Mesenchymal stem cell (in vitro differentiated cells and primary cell): Measurements from ENCODE around the gene AKAP6.

ENCODE experiments used
- DNase-seq: peaks from one replicate; pipeline ENCODE4 v3.0.0-alpha.2; 2013
- H2AFZ ChIP-seq: one replicate; pipeline ENCODE4 v1.6.1; 2013; ENCODE audit warnings: low read depth, mild to moderate bottlenecking, control low read depth, inconsistent platforms, low read length, moderate library complexity
- H2AK5ac ChIP-seq: 2 replicates; pipeline ENCODE4 v1.6.1; 2013; ENCODE audit warnings: low read length, moderate library complexity, mild to moderate bottlenecking, inconsistent platforms; ENCODE audit not compliant: severe bottlenecking
- H2BK120ac ChIP-seq: one replicate; pipeline ENCODE4 v1.6.1; 2013; ENCODE audit warnings: low read depth, mild to moderate bottlenecking, inconsistent platforms, low read length, moderate library complexity
- H2BK12ac ChIP-seq, 2 experiments: one replicate each; pipeline ENCODE4 v1.6.1; 2013; ENCODE audit warnings: inconsistent platforms in 2 of 2, low read length in 2 of 2, mild to moderate bottlenecking in 2 of 2, moderate library complexity in 2 of 2, control low read depth in 1 of 2
- H2BK15ac ChIP-seq: one replicate; pipeline ENCODE4 v1.6.1; 2013; ENCODE audit warnings: mild to moderate bottlenecking, low read depth, inconsistent platforms; ENCODE audit not compliant: poor library complexity, severe bottlenecking
- H2BK5ac ChIP-seq: 2 replicates; pipeline ENCODE4 v1.6.1; 2013; ENCODE audit warnings: low read depth, mild to moderate bottlenecking, low read length, control low read depth, inconsistent platforms; ENCODE audit not compliant: poor library complexity, severe bottlenecking
- H3K14ac ChIP-seq, 2 experiments: one replicate each; pipeline ENCODE4 v1.6.1; 2013; ENCODE audit warnings: inconsistent platforms in 2 of 2, low read length in 2 of 2, control low read depth in 1 of 2, mild to moderate bottlenecking in 1 of 2, moderate library complexity in 1 of 2
- H3K18ac ChIP-seq, 2 experiments: one replicate each; pipeline ENCODE4 v1.6.1; 2013; ENCODE audit warnings: inconsistent platforms in 2 of 2, low read length in 2 of 2, control low read depth in 1 of 2, low read depth in 1 of 2, mild to moderate bottlenecking in 1 of 2
- H3K23ac ChIP-seq, 2 experiments: one replicate each; pipeline ENCODE4 v1.6.1; 2013; ENCODE audit warnings: inconsistent platforms in 2 of 2, low read length in 2 of 2, mild to moderate bottlenecking in 2 of 2, moderate library complexity in 2 of 2, control low read depth in 1 of 2
- H3K27ac ChIP-seq: 2 replicates; pipeline ENCODE4 v1.5.1; 2013; ENCODE audit warnings: mild to moderate bottlenecking, moderate library complexity, low read length, control low read depth, inconsistent platforms; ENCODE audit not compliant: poor library complexity, severe bottlenecking
- H3K27me3 ChIP-seq, 2 experiments: 2 replicates each; pipeline versions ENCODE4 v1.6.1 to v1.7.0; 2013; ENCODE audit warnings: low read length in 2 of 2, mild to moderate bottlenecking in 2 of 2, moderate library complexity in 2 of 2, control low read depth in 1 of 2, inconsistent platforms in 1 of 2; ENCODE audit not compliant: control insufficient read depth in 1 of 2, insufficient read depth in 1 of 2
- H3K36me3 ChIP-seq, 2 experiments: 2 replicates each; pipeline versions ENCODE4 v1.6.1 to v1.7.0; 2013; ENCODE audit warnings: low read length in 2 of 2, control low read depth in 1 of 2, inconsistent platforms in 1 of 2, low read depth in 1 of 2, mild to moderate bottlenecking in 1 of 2; ENCODE audit not compliant: insufficient read depth in 2 of 2, control insufficient read depth in 1 of 2
- H3K4ac ChIP-seq, 2 experiments: one replicate each; pipeline ENCODE4 v1.6.1; 2013; ENCODE audit warnings: inconsistent platforms in 2 of 2, low read length in 2 of 2, mild to moderate bottlenecking in 2 of 2, moderate library complexity in 2 of 2, control low read depth in 1 of 2, low read depth in 1 of 2
- H3K4me1 ChIP-seq: 2 replicates; pipeline ENCODE4 v1.6.1; 2013; ENCODE audit warnings: low read depth, low read length, control low read depth; ENCODE audit not compliant: control insufficient read depth, insufficient read depth
- H3K4me2 ChIP-seq: 2 replicates; pipeline ENCODE4 v1.6.1; 2013; ENCODE audit warnings: low read length, mild to moderate bottlenecking, inconsistent platforms; ENCODE audit not compliant: poor library complexity, severe bottlenecking
- H3K4me3 ChIP-seq, 2 experiments: 2 replicates each; pipeline versions ENCODE4 v1.5.1 to v1.7.0; 2013; ENCODE audit warnings: low read length in 2 of 2, mild to moderate bottlenecking in 2 of 2, control low read depth in 1 of 2, low read depth in 1 of 2; ENCODE audit not compliant: insufficient read depth in 1 of 2
- H3K79me1 ChIP-seq: replicated peaks from 2 replicates; pipeline ENCODE4 v1.6.1; 2013; ENCODE audit warnings: mild to moderate bottlenecking, control low read depth, low read length, inconsistent platforms; ENCODE audit not compliant: poor library complexity, severe bottlenecking
- H3K9ac ChIP-seq: 2 replicates; pipeline ENCODE4 v1.7.0; 2013; ENCODE audit warnings: mild to moderate bottlenecking, low read length, moderate library complexity
- H3K9me3 ChIP-seq: 2 replicates; pipeline ENCODE4 v1.7.0; 2013; ENCODE audit warnings: mild to moderate bottlenecking, low read length; ENCODE audit not compliant: control insufficient read depth
- H4K8ac ChIP-seq: one replicate; pipeline ENCODE4 v1.6.1; 2013; ENCODE audit warnings: inconsistent platforms, mild to moderate bottlenecking, low read length, moderate library complexity
- H4K91ac ChIP-seq: one replicate; pipeline ENCODE4 v1.6.1; 2013; ENCODE audit warnings: mild to moderate bottlenecking, low read length, inconsistent platforms
- WGBS: methylation state at CpG from one replicate; pipeline ENCODE4 v1.1.7; 2013; ENCODE audit warnings: mixed read lengths; 5-methylcytosine and 5-hydroxymethylcytosine counted together

AKAP6 gene

GRCh38 chr14:32559048-32559447 is 229.9 kb downstream of the AKAP6 start:
- Histone ChIP-seq H3K14ac (no peak overlapping the region), H2BK120ac (no peak overlapping the region), H3K4me2 (no peak overlapping the region), H3K9me3 (no peaks in the 10 kb centered on the region), H2AK5ac (no peak overlapping the region), H2BK5ac (no peak overlapping the region), H3K27me3 (no peaks in the 10 kb centered on the region), H2BK12ac (no peak overlapping the region), H3K4me3 (no peak overlapping the region), H4K8ac (no peak overlapping the region), H2AFZ (no peak overlapping the region), H3K4me1 (no peaks in the 10 kb centered on the region), H3K18ac (no peak overlapping the region), H2BK15ac (no peak overlapping the region), H4K91ac (no peak overlapping the region), H3K23ac (no peak overlapping the region), H3K4ac (peak overlapping the region in 1 of 2 experiments; percentile 31), H3K79me1 (no peaks in the 10 kb centered on the region), H3K9ac (peak overlapping the region; percentile 67), H3K27ac (no peak overlapping the region), H3K36me3 (no peaks in the 10 kb centered on the region)
- WGBS, result 67% methylated on average over 1 of the region's 1 CpG
- no peak for DNase-seq

- Histone ChIP-seq H2AK5ac (no peak overlapping the region), H3K14ac (no peak overlapping the region), H3K4me2 (no peak overlapping the region), H4K8ac (no peak overlapping the region), H3K79me1 (no peaks in the 10 kb centered on the region), H3K23ac (no peak overlapping the region), H2BK5ac (no peak overlapping the region), H3K36me3 (no peaks in the 10 kb centered on the region), H3K27me3 (no peaks in the 10 kb centered on the region), H2AFZ (no peak overlapping the region), H3K18ac (no peak overlapping the region), H4K91ac (no peak overlapping the region), H3K27ac (no peak overlapping the region), H3K9ac (peak overlapping the region; percentile 67), H2BK15ac (no peak overlapping the region), H3K4me1 (no peaks in the 10 kb centered on the region), H2BK120ac (no peak overlapping the region), H2BK12ac (no peak overlapping the region), H3K4ac (no peak overlapping the region), H3K9me3 (no peaks in the 10 kb centered on the region), H3K4me3 (no peak overlapping the region)
- peak; percentile 19 for DNase-seq
- WGBS, result 43% methylated on average over 1 of the region's 1 CpG
Measured at GRCh38 chr14:32559590-32559989, 230.5 kb downstream of the AKAP6 start.

- H3K4me3 ChIP-seq, result no peak overlapping the region
- H4K91ac ChIP-seq, result no peak overlapping the region
- H3K27me3 ChIP-seq, result no peaks in the 10 kb centered on the region
- H3K4ac ChIP-seq, result no peak overlapping the region
- H2AFZ ChIP-seq, result peak overlapping the region; percentile 4
- no peak overlapping the region for H2BK15ac ChIP-seq
- no peaks in the 10 kb centered on the region for H3K79me1 ChIP-seq
- no peak overlapping the region for H3K4me2 ChIP-seq
- H3K9ac ChIP-seq, result peak overlapping the region; percentile 67
- H3K27ac ChIP-seq, result no peak overlapping the region
- H2AK5ac ChIP-seq, result no peak overlapping the region
- WGBS, result 31% methylated on average over 8 of the region's 9 CpGs
- H2BK120ac ChIP-seq, result no peak overlapping the region
- peak; percentile 85 for DNase-seq
- H3K4me1 ChIP-seq, result no peaks in the 10 kb centered on the region
- no peak overlapping the region for H2BK5ac ChIP-seq
- H3K36me3 ChIP-seq, result no peaks in the 10 kb centered on the region
- H2BK12ac ChIP-seq, result no peak overlapping the region
- H3K9me3 ChIP-seq, result no peaks in the 10 kb centered on the region
- H4K8ac ChIP-seq, result no peak overlapping the region
- H3K18ac ChIP-seq, result peak overlapping the region in 1 of 2 experiments; percentile 21
- H3K23ac ChIP-seq, result no peak overlapping the region
- H3K14ac ChIP-seq, result no peak overlapping the region
Measured at GRCh38 chr14:32560209-32560857, 231.2 kb downstream of the AKAP6 start.

- Histone ChIP-seq H3K18ac (no peak overlapping the region), H2AK5ac (no peak overlapping the region), H3K27me3 (no peaks in the 10 kb centered on the region), H2AFZ (no peak overlapping the region), H3K9me3 (no peaks in the 10 kb centered on the region), H2BK15ac (no peak overlapping the region), H3K4me1 (no peaks in the 10 kb centered on the region), H3K4me2 (no peak overlapping the region), H2BK5ac (no peak overlapping the region), H3K79me1 (no peaks in the 10 kb centered on the region), H2BK12ac (no peak overlapping the region), H3K4me3 (no peak overlapping the region), H3K9ac (peak overlapping the region; percentile 11), H4K8ac (no peak overlapping the region), H3K4ac (no peak overlapping the region), H3K36me3 (no peaks in the 10 kb centered on the region), H2BK120ac (no peak overlapping the region), H3K23ac (no peak overlapping the region), H3K14ac (no peak overlapping the region), H3K27ac (no peak overlapping the region), H4K91ac (no peak overlapping the region)
- peak; percentile 89 for DNase-seq
- WGBS, result 2% methylated on average over 1 of the region's 1 CpG
Measured at GRCh38 chr14:32561520-32561919, 232.4 kb downstream of the AKAP6 start.
